Measurements from ENCODE around the gene FCGBP. TPM values are rescaled to one million over a fixed set of nuclear protein-coding genes. Genes with fewer than 3 reads are reported as not detected.

Gene FCGBP
- total RNA-seq, 1 donor from 2014 or later, result 0.49 TPM

DNA sequence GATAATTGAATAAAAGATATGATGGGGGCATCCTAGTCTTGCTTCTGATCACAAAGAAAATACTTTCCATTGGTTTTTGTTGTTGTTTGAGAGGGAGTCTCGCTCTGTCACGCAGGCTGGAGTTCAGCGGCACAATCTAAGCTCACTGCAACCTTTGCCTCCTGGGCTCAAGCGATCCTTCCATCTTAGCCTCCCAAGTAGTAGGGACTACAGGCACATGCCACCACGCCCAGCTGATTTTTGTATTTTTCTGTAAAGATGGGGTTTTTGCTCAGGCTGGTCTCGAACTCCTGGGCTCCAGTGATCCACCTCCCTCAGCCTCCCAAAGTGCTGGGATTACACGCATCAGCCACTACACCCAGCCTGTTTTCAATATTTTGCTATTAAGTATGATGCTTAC, 19.5 kb upstream of the FCGBP start:
- Mint-ChIP-seq H3K9me3 (ENCODE audit: unreplicated experiment) (no peaks in the 10 kb centered on the region), H3K27me3 (ENCODE audit: unreplicated experiment) (peaks cover 3% of the 10 kb centered on the region), H3K4me3 (ENCODE audit: unreplicated experiment) (no peak overlapping the region), H3K4me1 (ENCODE audit: low read depth, unreplicated experiment) (no peaks in the 10 kb centered on the region), H3K36me3 (ENCODE audit: unreplicated experiment) (no peaks in the 10 kb centered on the region), H3K27ac (ENCODE audit: unreplicated experiment) (no peak overlapping the region)
- TF ChIP-seq, protein P1, sequence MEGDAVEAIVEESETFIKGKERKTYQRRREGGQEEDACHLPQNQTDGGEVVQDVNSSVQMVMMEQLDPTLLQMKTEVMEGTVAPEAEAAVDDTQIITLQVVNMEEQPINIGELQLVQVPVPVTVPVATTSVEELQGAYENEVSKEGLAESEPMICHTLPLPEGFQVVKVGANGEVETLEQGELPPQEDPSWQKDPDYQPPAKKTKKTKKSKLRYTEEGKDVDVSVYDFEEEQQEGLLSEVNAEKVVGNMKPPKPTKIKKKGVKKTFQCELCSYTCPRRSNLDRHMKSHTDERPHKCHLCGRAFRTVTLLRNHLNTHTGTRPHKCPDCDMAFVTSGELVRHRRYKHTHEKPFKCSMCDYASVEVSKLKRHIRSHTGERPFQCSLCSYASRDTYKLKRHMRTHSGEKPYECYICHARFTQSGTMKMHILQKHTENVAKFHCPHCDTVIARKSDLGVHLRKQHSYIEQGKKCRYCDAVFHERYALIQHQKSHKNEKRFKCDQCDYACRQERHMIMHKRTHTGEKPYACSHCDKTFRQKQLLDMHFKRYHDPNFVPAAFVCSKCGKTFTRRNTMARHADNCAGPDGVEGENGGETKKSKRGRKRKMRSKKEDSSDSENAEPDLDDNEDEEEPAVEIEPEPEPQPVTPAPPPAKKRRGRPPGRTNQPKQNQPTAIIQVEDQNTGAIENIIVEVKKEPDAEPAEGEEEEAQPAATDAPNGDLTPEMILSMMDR (IDR thresholded peaks at IDR 0.05; ENCODE audit: partially characterized antibody, unreplicated experiment), result no peak
- no peak for DNase-seq

DNA sequence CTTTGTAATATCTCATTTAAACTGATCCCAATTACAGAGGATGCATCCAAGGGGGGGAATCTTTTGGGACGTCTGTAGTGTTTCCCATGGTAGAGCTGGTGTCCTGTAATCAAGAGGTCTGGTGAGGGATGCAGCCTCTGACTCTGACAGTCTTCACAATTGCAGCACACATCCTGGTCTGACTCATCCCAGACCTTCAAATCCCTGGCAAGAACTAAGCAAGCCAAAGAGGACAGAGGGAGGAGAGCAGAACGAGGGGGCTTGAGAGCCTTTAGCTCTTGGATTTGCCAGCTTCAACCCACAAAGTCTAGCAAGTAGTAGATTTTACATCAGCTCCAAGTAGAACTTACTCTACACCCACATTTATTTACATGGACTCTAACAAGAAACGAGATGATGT, 17.3 kb upstream of the FCGBP start:
- Mint-ChIP-seq H3K9me3 (ENCODE audit: unreplicated experiment) (peaks cover 2% of the 10 kb centered on the region), H3K27me3 (ENCODE audit: unreplicated experiment) (peaks cover 1% of the 10 kb centered on the region), H3K4me1 (ENCODE audit: low read depth, unreplicated experiment) (no peaks in the 10 kb centered on the region), H3K4me3 (ENCODE audit: unreplicated experiment) (no peak overlapping the region), H3K36me3 (ENCODE audit: unreplicated experiment) (no peaks in the 10 kb centered on the region), H3K27ac (ENCODE audit: unreplicated experiment) (no peak overlapping the region)
- no peak for DNase-seq
- TF ChIP-seq, protein P1 (IDR thresholded peaks at IDR 0.05; ENCODE audit: partially characterized antibody, unreplicated experiment), result no peak

DNA sequence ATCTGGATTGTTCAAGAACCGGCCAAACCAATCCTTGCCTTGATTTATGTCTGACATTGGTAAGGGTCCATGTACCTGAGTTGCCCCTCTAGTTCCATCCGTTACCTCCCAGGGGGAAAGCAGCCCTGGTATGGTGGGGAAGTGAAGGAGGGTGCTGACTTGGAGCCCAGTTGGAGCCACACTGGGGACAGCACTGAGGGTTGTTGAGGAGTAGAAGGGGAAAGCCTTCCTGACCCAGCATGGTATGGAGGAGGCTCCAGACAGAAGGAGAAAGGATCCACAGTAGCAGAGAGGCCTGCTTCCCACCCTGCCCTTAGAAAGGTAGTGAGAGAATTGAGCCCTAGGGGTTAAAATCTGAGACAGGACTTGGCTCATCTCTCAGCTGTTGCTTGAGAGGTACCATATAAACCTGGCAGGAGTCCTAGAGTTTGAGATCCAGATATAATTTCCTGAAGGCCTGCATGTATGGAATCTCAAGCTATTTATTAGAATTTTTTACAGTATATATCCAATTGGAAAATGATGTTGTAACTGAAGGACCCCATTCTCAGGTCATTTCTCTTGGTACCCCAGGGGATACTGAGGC, 16.7 kb upstream of the FCGBP start:
- H3K27me3 Mint-ChIP-seq (ENCODE audit: unreplicated experiment), result peaks cover 1% of the 10 kb centered on the region
- no peak for DNase-seq
- no peaks in the 10 kb centered on the region for H3K4me1 Mint-ChIP-seq (ENCODE audit: low read depth, unreplicated experiment)
- H3K36me3 Mint-ChIP-seq (ENCODE audit: unreplicated experiment), result no peaks in the 10 kb centered on the region
- TF ChIP-seq, protein P1 (IDR thresholded peaks at IDR 0.05; ENCODE audit: partially characterized antibody, unreplicated experiment), result no peak
- H3K4me3 Mint-ChIP-seq (ENCODE audit: unreplicated experiment), result no peak overlapping the region
- H3K27ac Mint-ChIP-seq (ENCODE audit: unreplicated experiment), result no peak overlapping the region
- peaks cover 2% of the 10 kb centered on the region for H3K9me3 Mint-ChIP-seq (ENCODE audit: unreplicated experiment)

DNA sequence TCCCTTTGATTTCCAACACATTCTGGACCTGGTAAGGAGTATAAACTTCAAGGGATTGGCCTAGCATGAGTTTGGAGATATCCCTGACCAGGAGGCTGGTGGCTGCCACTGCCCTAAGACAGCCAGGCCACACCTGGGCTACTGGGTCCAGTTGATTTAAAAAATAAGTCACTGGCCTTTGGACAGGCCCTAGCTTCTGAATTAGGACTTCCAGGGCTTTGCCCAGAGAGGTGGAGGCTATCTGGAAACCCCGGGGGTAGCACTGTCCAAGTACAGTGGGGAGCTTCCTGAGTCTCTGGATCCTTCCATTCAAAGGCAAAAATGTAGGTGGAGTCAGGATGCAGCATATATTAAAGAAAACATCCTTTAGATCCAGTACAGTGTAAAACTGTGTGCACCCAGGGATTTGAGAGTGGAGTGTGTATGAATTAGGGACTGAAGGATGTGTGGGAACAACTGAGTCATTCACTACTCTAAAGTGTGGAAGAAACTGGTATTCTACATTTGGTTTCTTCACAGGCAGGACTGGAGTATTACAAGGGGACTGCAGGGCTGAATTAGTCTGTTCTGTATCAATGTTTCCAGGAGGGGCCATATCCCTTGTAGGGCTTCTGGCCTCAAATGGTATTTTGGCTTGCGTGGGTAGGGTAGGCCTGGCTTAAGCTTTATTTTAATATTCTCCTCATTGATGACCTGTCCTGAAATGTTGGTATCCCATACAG, 14.8 kb upstream of the FCGBP start:
- TF ChIP-seq, protein P1 (IDR thresholded peaks at IDR 0.05; ENCODE audit: partially characterized antibody, unreplicated experiment), result no peak
- Mint-ChIP-seq H3K27me3 (ENCODE audit: unreplicated experiment) (peaks cover 1% of the 10 kb centered on the region), H3K9me3 (ENCODE audit: unreplicated experiment) (peaks cover 2% of the 10 kb centered on the region), H3K4me1 (ENCODE audit: low read depth, unreplicated experiment) (no peaks in the 10 kb centered on the region), H3K36me3 (ENCODE audit: unreplicated experiment) (no peaks in the 10 kb centered on the region), H3K4me3 (ENCODE audit: unreplicated experiment) (no peak overlapping the region), H3K27ac (ENCODE audit: unreplicated experiment) (no peak overlapping the region)
- DNase-seq, result no peak

DNA sequence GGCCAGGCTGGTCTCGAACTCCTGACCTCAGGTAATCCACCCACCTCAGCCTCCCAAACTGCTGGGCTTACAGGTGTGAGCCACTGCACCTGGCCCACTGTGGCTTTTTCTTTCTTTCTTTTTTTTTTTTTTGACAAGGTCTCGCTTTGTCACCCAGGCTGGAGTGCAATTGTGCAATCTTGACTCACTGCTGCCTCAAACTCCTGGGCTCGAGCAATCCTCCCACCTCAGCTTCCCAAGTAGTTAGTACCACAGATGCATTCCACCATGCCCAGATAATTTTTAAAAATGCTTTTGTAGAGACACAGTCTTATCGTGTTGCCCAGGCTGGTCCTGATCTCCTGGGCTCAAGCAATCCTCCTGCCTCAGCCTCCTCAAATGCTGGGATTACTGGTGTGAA, 12.1 kb upstream of the FCGBP start:
- Mint-ChIP-seq H3K27me3 (ENCODE audit: unreplicated experiment) (no peaks in the 10 kb centered on the region), H3K27ac (ENCODE audit: unreplicated experiment) (no peak overlapping the region), H3K4me1 (ENCODE audit: low read depth, unreplicated experiment) (no peaks in the 10 kb centered on the region), H3K36me3 (ENCODE audit: unreplicated experiment) (no peaks in the 10 kb centered on the region), H3K4me3 (ENCODE audit: unreplicated experiment) (no peak overlapping the region), H3K9me3 (ENCODE audit: unreplicated experiment) (peaks cover 2% of the 10 kb centered on the region)
- DNase-seq, result no peak
- TF ChIP-seq, protein P1 (IDR thresholded peaks at IDR 0.05; ENCODE audit: partially characterized antibody, unreplicated experiment), result no peak
